T-cell (primary cell): ENCODE data around the gene CCDC40. TPM values are rescaled to one million over a fixed set of nuclear protein-coding genes. Genes with fewer than 3 reads are reported as not detected.

Experiments
- ATAC-seq, 4 experiments: fragments of 200-7000 bp in 3 of 4; fragments of 150-1000 bp in 1 of 4; cut with Tn5 transposase; replicated peaks in 1 of 4; 1 replicate in 3 of 4; 2 replicates in 1 of 4; pipeline ENCODE4 v1.10.0; 2021; ENCODE audit warnings: moderate library complexity in 3 of 4, mild to moderate bottlenecking in 2 of 4, moderate number of reproducible peaks in 1 of 4
- CTCF ChIA-PET, 2 donors: fragments of 300-600 bp; sonication (Branson Sonifier 250); formaldehyde crosslinking; loops; one replicate each; lab custom pipeline; 2022; ENCODE audit warnings: antibody characterized with exemption in 2 of 2; lab: Charles Lee
- POLR2A ChIA-PET, 2 donors: fragments of 300-600 bp; sonication (Branson Sonifier 250); formaldehyde crosslinking; loops; one replicate each; lab custom pipeline; 2022; ENCODE audit warnings: antibody characterized with exemption in 2 of 2; lab: Charles Lee
- DNase-seq, 35 experiments: peaks; one replicate each; pipeline versions ENCODE4 v3.0.0 to v3.0.0-alpha.2; 2013 to 2023
- H3K27ac ChIP-seq: one replicate; pipeline ENCODE4 v1.5.1; 2013; ENCODE audit warnings: low read length
- H3K27me3 ChIP-seq, 2 experiments: replicated peaks in 1 of 2; 1 replicate in 1 of 2; 2 replicates in 1 of 2; pipeline versions ENCODE4 v1.6.1 to v1.7.0; 2013; ENCODE audit warnings: low read length in 1 of 2, mixed read lengths in 1 of 2; ENCODE audit not compliant: control insufficient read depth in 2 of 2, insufficient read depth in 2 of 2; ENCODE audit errors: extremely low read depth in 1 of 2
- H3K36me3 ChIP-seq, 2 donors: 1 replicate in 1 of 2; 2 replicates in 1 of 2; pipeline versions ENCODE4 v1.6.1 to v1.7.0; 2013; ENCODE audit warnings: low read length in 1 of 2; ENCODE audit not compliant: control insufficient read depth in 2 of 2, insufficient read depth in 1 of 2; ENCODE audit errors: extremely low read depth in 1 of 2
- H3K4me1 ChIP-seq, 2 experiments: 1 replicate in 1 of 2; 2 replicates in 1 of 2; pipeline versions ENCODE4 v1.6.1 to v1.7.0; 2013; ENCODE audit warnings: low read length in 2 of 2, mixed read lengths in 1 of 2; ENCODE audit not compliant: insufficient read depth in 2 of 2, control insufficient read depth in 1 of 2; ENCODE audit errors: extremely low read depth in 1 of 2
- H3K4me3 ChIP-seq, 2 donors: 1 replicate in 1 of 2; 2 replicates in 1 of 2; pipeline versions ENCODE4 v1.5.1 to v1.7.0; 2013; ENCODE audit warnings: mild to moderate bottlenecking in 2 of 2, low read length in 1 of 2, moderate library complexity in 1 of 2; ENCODE audit not compliant: control insufficient read depth in 1 of 2; ENCODE audit errors: extremely low read depth in 1 of 2
- H3K9me3 ChIP-seq: 2 replicates; pipeline ENCODE4 v1.7.0; 2013
- H3K27ac Mint-ChIP-seq, 2 donors: one replicate each; pipeline ENCODE4 v1.8.0; 2020 to 2021; ENCODE audit warnings: mild to moderate bottlenecking in 2 of 2, mixed read lengths in 2 of 2
- H3K27me3 Mint-ChIP-seq, 2 donors: one replicate each; pipeline ENCODE4 v1.8.0; 2021 to 2022; ENCODE audit warnings: mixed read lengths in 2 of 2
- H3K36me3 Mint-ChIP-seq: one replicate; pipeline ENCODE4 v1.8.0; 2021; ENCODE audit warnings: mixed read lengths
- H3K4me1 Mint-ChIP-seq, 3 donors: one replicate each; pipeline ENCODE4 v1.8.0; 2020 to 2022; ENCODE audit warnings: mixed read lengths in 3 of 3, mild to moderate bottlenecking in 1 of 3
- H3K4me3 Mint-ChIP-seq, 3 donors: one replicate each; pipeline ENCODE4 v1.8.0; 2020 to 2022; ENCODE audit warnings: mild to moderate bottlenecking in 3 of 3, mixed read lengths in 3 of 3, moderate library complexity in 3 of 3
- H3K9me3 Mint-ChIP-seq, 3 donors: one replicate each; pipeline ENCODE4 v1.8.0; 2020 to 2022; ENCODE audit warnings: mixed read lengths in 3 of 3
- WGBS: methylation state at CpG from one replicate; pipeline ENCODE4 v1.1.5; 2013; ENCODE audit warnings: missing lambda C conversion rate; ENCODE audit not compliant: insufficient coverage; 5-methylcytosine and 5-hydroxymethylcytosine counted together
- total RNA-seq, 35 experiments: library from RNA in 6 of 35; stranded (reverse) in 6 of 35; fragments of 120-200 nt in 1 of 35; gene quantifications; one replicate each; pipeline versions ENCODE4 v1.2.1 to v1.2.4 and lab custom pipeline; 2013 to 2026

CCDC40 gene
- total RNA-seq, 5 donors from 2014 or later (not counting 1 experiment from before 2014, with no cell fraction given): 0.70 to 3.1 (median 1.4) TPM

- DNase-seq: no peak
- no peak overlapping the region for H3K4me3 Mint-ChIP-seq
- ChIA-PET CTCF (no interaction called here), POLR2A (interaction anchor here in 1 of 2 donors (0.7 kb wide), 1 partner anchor 17 kb away, joined by 3 read pairs; no protein-coding TSS in a partner anchor)
- H3K9me3 Mint-ChIP-seq: no peaks in the 10 kb centered on the region
- H3K27ac ChIP-seq: no peak overlapping the region
- no peaks in the 10 kb centered on the region for H3K9me3 ChIP-seq
- no peak overlapping the region for H3K4me3 ChIP-seq
- peaks cover 26 to 35% (median 29%) of the 10 kb centered on the region in 3 donors for H3K4me1 Mint-ChIP-seq
- H3K36me3 Mint-ChIP-seq: no peaks in the 10 kb centered on the region
- H3K27me3 ChIP-seq: peaks cover 0 to 34% of the 10 kb centered on the region in 2 experiments
- 87% methylated on average over 17 of the region's 21 CpGs for WGBS
- H3K4me1 ChIP-seq: peaks cover 19 to 38% of the 10 kb centered on the region in 2 experiments
- ATAC-seq: no peak
- no peak overlapping the region for H3K27ac Mint-ChIP-seq
- H3K36me3 ChIP-seq: no peaks in the 10 kb centered on the region
- no peaks in the 10 kb centered on the region for H3K27me3 Mint-ChIP-seq
Observed at GRCh38 chr17:79990051-79990592, 46.3 kb upstream of the CCDC40 start.

GRCh38 chr17:79990704-79991103, 45.7 kb upstream of the CCDC40 start:
- H3K27ac Mint-ChIP-seq: no peak overlapping the region
- no peak for DNase-seq
- no peaks in the 10 kb centered on the region for H3K36me3 ChIP-seq
- H3K4me1 Mint-ChIP-seq: peaks cover 30 to 39% (median 31%) of the 10 kb centered on the region in 3 donors
- no peaks in the 10 kb centered on the region for H3K9me3 Mint-ChIP-seq
- WGBS: 69% methylated on average over 3 of the region's 17 CpGs
- ChIA-PET POLR2A (interaction anchor here in 1 of 2 donors (0.7 kb wide), 1 partner anchor 16 kb away, joined by 3 read pairs; no protein-coding TSS in a partner anchor), CTCF (interaction anchor here in 1 of 2 donors (1.3 kb wide), 1 partner anchor 17 kb away, joined by 3 read pairs; no protein-coding TSS in a partner anchor)
- peaks cover 0 to 34% of the 10 kb centered on the region in 2 experiments for H3K27me3 ChIP-seq
- H3K4me3 ChIP-seq: no peak overlapping the region
- no peaks in the 10 kb centered on the region for H3K36me3 Mint-ChIP-seq
- H3K27me3 Mint-ChIP-seq: no peaks in the 10 kb centered on the region
- no peaks in the 10 kb centered on the region for H3K9me3 ChIP-seq
- no peak overlapping the region for H3K27ac ChIP-seq
- peak overlapping the region; percentile 36 to 87 (median 43) for H3K4me3 Mint-ChIP-seq
- peaks cover 22 to 44% of the 10 kb centered on the region in 2 experiments for H3K4me1 ChIP-seq
- ATAC-seq: no peak

GRCh38 chr17:79991140-79991923, 45.1 kb upstream of the CCDC40 start:
- no peaks in the 10 kb centered on the region for H3K36me3 Mint-ChIP-seq
- ChIA-PET CTCF (interaction anchor here in 1 of 2 donors (1.3 kb wide), 1 partner anchor 17 kb away, joined by 3 read pairs; no protein-coding TSS in a partner anchor), POLR2A (interaction anchor here in 1 of 2 donors (0.7 kb wide), 1 partner anchor 16 kb away, joined by 3 read pairs; no protein-coding TSS in a partner anchor)
- no peak overlapping the region for H3K27ac ChIP-seq
- H3K4me1 Mint-ChIP-seq: peaks cover 35 to 45% (median 37%) of the 10 kb centered on the region in 3 donors
- peak; percentile 93 to 97 (median 95) for ATAC-seq
- H3K4me3 ChIP-seq: peak overlapping the region; percentile 72 to 77
- peak overlapping the region in 1 of 2 donors; percentile 52 for H3K27ac Mint-ChIP-seq
- H3K9me3 ChIP-seq: no peaks in the 10 kb centered on the region
- H3K9me3 Mint-ChIP-seq: no peaks in the 10 kb centered on the region
- H3K4me3 Mint-ChIP-seq: peak overlapping the region; percentile 74 to 87 (median 79)
- peaks cover 28 to 47% of the 10 kb centered on the region in 2 experiments for H3K4me1 ChIP-seq
- H3K27me3 ChIP-seq: peaks cover 0 to 34% of the 10 kb centered on the region in 2 experiments
- peak; percentile 65 to 88 (median 79) for DNase-seq
- no peaks in the 10 kb centered on the region for H3K27me3 Mint-ChIP-seq
- WGBS: 10% methylated on average over 8 of the region's 30 CpGs
- H3K36me3 ChIP-seq: no peaks in the 10 kb centered on the region

- Histone ChIP-seq H3K4me3 (peak overlapping the region; percentile 72 to 77), H3K4me1 (peaks cover 33 to 55% of the 10 kb centered on the region in 2 experiments), H3K27me3 (peaks cover 0 to 34% of the 10 kb centered on the region in 2 experiments), H3K9me3 (no peaks in the 10 kb centered on the region), H3K27ac (peak overlapping the region; percentile 60), H3K36me3 (no peaks in the 10 kb centered on the region)
- no peaks in the 10 kb centered on the region for H3K27me3 Mint-ChIP-seq
- H3K4me3 Mint-ChIP-seq: peak overlapping the region; percentile 74 to 87 (median 79)
- H3K36me3 Mint-ChIP-seq: no peaks in the 10 kb centered on the region
- no peaks in the 10 kb centered on the region for H3K9me3 Mint-ChIP-seq
- ChIA-PET POLR2A (no interaction called here), CTCF (interaction anchor here in 1 of 2 donors (1.3 kb wide), 1 partner anchor 16 kb away, joined by 3 read pairs; no protein-coding TSS in a partner anchor)
- H3K27ac Mint-ChIP-seq: peak overlapping the region; percentile 79 to 82
- WGBS: 15% methylated on average over 36 of the region's 44 CpGs
- peak; percentile 29 to 41 (median 31) for ATAC-seq
- no peak for DNase-seq
- peaks cover 43 to 53% (median 45%) of the 10 kb centered on the region in 3 donors for H3K4me1 Mint-ChIP-seq
Observed at GRCh38 chr17:79991924-79992648, 44.4 kb upstream of the CCDC40 start.

GRCh38 chr17:79992649-79993389, 43.6 kb upstream of the CCDC40 start:
- no peak overlapping the region for H3K4me3 ChIP-seq
- no peak for DNase-seq
- peak overlapping the region; percentile 79 to 80 for H3K27ac Mint-ChIP-seq
- CTCF ChIA-PET: no interaction called here
- POLR2A ChIA-PET: no interaction called here
- WGBS: 90% methylated on average over 8 of the region's 10 CpGs
- H3K36me3 Mint-ChIP-seq: no peaks in the 10 kb centered on the region
- H3K4me1 Mint-ChIP-seq: peaks cover 50 to 59% (median 52%) of the 10 kb centered on the region in 3 donors
- no peaks in the 10 kb centered on the region for H3K27me3 Mint-ChIP-seq
- no peaks in the 10 kb centered on the region for H3K9me3 Mint-ChIP-seq
- H3K4me1 ChIP-seq: peaks cover 35 to 61% of the 10 kb centered on the region in 2 experiments
- no peaks in the 10 kb centered on the region for H3K9me3 ChIP-seq
- no peaks in the 10 kb centered on the region for H3K36me3 ChIP-seq
- no peak for ATAC-seq
- H3K27ac ChIP-seq: no peak overlapping the region
- H3K27me3 ChIP-seq: peaks cover 0 to 32% of the 10 kb centered on the region in 2 experiments
- H3K4me3 Mint-ChIP-seq: peak overlapping the region; percentile 74 to 87 (median 79)
